ENCODE data around the gene FOXP4.

DNA sequence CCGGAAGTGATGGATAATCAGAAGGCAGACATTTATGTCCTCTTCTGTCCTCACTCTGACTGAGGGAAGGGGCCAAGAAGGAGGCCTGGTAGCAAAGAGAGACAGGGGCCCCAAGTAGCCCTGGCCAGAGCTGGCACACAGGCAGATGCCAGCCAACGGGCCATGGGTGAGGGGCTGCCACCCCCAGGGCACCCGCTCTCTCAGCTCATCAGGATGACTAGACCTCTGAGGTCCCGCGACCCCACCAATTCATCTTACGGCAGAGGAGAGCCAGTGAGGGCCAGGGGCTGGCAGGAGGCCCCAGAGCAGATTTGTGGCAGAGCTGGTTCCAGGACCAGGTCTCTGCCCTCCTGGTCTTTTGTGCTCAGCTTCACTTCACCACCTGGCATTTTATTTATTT lies 49.0 kb downstream of the FOXP4 start:
- TF ChIP-seq, protein P1, sequence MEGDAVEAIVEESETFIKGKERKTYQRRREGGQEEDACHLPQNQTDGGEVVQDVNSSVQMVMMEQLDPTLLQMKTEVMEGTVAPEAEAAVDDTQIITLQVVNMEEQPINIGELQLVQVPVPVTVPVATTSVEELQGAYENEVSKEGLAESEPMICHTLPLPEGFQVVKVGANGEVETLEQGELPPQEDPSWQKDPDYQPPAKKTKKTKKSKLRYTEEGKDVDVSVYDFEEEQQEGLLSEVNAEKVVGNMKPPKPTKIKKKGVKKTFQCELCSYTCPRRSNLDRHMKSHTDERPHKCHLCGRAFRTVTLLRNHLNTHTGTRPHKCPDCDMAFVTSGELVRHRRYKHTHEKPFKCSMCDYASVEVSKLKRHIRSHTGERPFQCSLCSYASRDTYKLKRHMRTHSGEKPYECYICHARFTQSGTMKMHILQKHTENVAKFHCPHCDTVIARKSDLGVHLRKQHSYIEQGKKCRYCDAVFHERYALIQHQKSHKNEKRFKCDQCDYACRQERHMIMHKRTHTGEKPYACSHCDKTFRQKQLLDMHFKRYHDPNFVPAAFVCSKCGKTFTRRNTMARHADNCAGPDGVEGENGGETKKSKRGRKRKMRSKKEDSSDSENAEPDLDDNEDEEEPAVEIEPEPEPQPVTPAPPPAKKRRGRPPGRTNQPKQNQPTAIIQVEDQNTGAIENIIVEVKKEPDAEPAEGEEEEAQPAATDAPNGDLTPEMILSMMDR (IDR thresholded peaks at IDR 0.05) = no peak
- TF ChIP-seq POLR2A (IDR thresholded peaks at IDR 0.05) = no peak

Data from thyroid gland (tissue), 4 donors.